Measurements from ENCODE around the gene PIEZO1. TPM values are rescaled to one million over a fixed set of nuclear protein-coding genes. Genes with fewer than 3 reads are reported as not detected.

PIEZO1 gene
- total and polyA plus RNA-seq, 2 donors (not counting 1 experiment from before 2014, with no cell fraction given), result 94.5 to 313 TPM

DNA sequence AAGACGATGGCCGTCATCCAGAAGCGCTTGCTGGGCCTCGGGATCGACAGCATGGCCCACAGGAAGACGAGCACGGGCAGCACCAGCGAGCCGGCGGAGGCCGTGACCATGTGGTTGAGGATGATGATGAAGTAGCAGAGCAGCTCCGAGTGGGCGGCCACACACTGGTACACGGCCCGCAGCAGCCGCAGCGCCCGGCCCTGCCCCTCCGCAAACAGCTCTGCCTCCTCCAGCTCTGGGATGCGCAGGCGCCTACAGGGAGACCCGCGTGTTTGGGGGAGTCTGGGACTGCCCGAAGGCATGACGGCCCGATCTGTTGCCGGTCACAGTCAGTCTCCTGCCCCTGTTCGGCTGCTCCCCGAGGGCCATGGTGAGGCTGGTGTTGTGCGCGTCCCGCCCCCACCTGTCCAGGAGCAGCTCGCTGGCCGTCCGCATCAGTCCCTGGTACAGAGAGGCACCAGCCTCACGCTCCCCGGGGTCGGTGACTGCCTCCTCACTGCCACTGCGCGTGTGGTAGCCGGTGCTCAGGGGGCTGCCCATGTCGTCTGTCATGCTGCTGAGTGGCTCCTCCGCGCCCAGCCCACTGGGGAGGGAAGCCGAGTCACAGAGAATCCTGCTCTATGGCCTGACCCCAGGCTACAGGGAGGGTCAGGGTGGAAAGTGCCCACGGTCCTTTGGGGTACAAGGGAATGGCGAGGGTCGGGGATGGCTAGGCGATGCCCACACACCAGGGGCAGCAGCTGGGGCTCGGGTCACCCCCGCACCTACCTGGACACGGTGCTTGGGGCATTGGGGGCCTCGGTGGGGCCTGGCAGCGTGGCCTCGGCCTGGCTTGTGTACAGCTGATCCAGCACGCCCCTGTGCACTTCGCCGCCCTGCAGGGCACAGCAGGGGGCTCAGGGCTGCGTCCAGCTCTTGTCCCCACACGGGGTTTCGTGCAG, 62.9 kb downstream of the PIEZO1 start:
- no peaks in the 10 kb centered on the region for H3K79me2 ChIP-seq (ENCODE audit: control insufficient read depth, insufficient read depth, low read length)
- H3K9ac ChIP-seq (ENCODE audit: insufficient read depth, low read length), result no peak overlapping the region
- no peak overlapping the region for H3K4me2 ChIP-seq (ENCODE audit: extremely low read depth, insufficient read depth, low read length)
- H3K27ac ChIP-seq (ENCODE audit: insufficient read depth, low read length), result no peak overlapping the region
- TF ChIP-seq EZH2 (IDR thresholded peaks at IDR 0.05; ENCODE audit: low read length, missing control alignments), result no peak
- TF ChIP-seq, protein P1, sequence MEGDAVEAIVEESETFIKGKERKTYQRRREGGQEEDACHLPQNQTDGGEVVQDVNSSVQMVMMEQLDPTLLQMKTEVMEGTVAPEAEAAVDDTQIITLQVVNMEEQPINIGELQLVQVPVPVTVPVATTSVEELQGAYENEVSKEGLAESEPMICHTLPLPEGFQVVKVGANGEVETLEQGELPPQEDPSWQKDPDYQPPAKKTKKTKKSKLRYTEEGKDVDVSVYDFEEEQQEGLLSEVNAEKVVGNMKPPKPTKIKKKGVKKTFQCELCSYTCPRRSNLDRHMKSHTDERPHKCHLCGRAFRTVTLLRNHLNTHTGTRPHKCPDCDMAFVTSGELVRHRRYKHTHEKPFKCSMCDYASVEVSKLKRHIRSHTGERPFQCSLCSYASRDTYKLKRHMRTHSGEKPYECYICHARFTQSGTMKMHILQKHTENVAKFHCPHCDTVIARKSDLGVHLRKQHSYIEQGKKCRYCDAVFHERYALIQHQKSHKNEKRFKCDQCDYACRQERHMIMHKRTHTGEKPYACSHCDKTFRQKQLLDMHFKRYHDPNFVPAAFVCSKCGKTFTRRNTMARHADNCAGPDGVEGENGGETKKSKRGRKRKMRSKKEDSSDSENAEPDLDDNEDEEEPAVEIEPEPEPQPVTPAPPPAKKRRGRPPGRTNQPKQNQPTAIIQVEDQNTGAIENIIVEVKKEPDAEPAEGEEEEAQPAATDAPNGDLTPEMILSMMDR (conservative IDR thresholded peaks at IDR 0.05 in 1 of 2, IDR thresholded peaks at IDR 0.05 in 1 of 2; ENCODE audit: low read depth in 1 of 2, low read length in 2 of 2), result no peak
- H3K4me1 ChIP-seq (ENCODE audit: control insufficient read depth, extremely low read depth, insufficient read depth, low read length), result no peaks in the 10 kb centered on the region
- H3K27me3 ChIP-seq (ENCODE audit: control insufficient read depth, insufficient read depth, low read length), result no peaks in the 10 kb centered on the region
- no peaks in the 10 kb centered on the region for H3K9me3 ChIP-seq (ENCODE audit: control insufficient read depth, insufficient read depth, low read depth, low read length)
- no peaks in the 10 kb centered on the region for H4K20me1 ChIP-seq (ENCODE audit: control insufficient read depth, extremely low read depth, insufficient read depth, low read length)
- no peak overlapping the region for H2AFZ ChIP-seq (ENCODE audit: low read length)
- no peak for DNase-seq (ENCODE audit: low read depth in 2 of 2)
- no peak overlapping the region for H3K4me3 ChIP-seq (replicated peaks in 1 of 4; ENCODE audit: control extremely low read depth in 1 of 4, insufficient read depth in 1 of 4, low read depth in 3 of 4, low read length in 4 of 4)
- H3K36me3 ChIP-seq (ENCODE audit: control insufficient read depth, insufficient read depth, low read length), result peaks cover 61% of the 10 kb centered on the region

DNA sequence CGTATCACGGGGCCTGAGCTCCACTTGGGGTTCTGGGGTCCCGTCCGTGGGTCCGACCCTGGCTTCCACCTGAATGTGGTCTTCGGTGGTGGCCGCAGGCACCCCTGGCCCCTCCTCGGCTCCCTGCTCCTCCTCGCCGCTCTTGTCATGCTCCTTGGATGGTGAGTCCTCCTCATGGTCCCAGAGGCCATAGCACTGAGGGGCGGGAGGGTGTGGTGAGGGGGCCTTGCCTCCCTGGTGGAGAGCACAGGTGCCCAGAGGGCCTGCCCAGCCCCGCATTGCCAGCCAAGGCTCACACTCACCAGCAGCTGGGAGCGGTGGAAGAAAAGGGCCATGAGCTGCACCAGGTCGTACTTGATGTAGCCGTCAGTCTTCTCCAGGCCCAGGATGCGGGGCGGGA, 63.8 kb downstream of the PIEZO1 start:
- H3K27ac ChIP-seq (ENCODE audit: insufficient read depth, low read length), result no peak overlapping the region
- H3K4me3 ChIP-seq (replicated peaks in 1 of 4; ENCODE audit: control extremely low read depth in 1 of 4, insufficient read depth in 1 of 4, low read depth in 3 of 4, low read length in 4 of 4), result no peak overlapping the region
- no peak overlapping the region for H2AFZ ChIP-seq (ENCODE audit: low read length)
- H3K9me3 ChIP-seq (ENCODE audit: control insufficient read depth, insufficient read depth, low read depth, low read length), result no peaks in the 10 kb centered on the region
- H3K9ac ChIP-seq (ENCODE audit: insufficient read depth, low read length), result no peak overlapping the region
- H3K27me3 ChIP-seq (ENCODE audit: control insufficient read depth, insufficient read depth, low read length), result no peaks in the 10 kb centered on the region
- no peak for DNase-seq (ENCODE audit: low read depth in 2 of 2)
- H4K20me1 ChIP-seq (ENCODE audit: control insufficient read depth, extremely low read depth, insufficient read depth, low read length), result no peaks in the 10 kb centered on the region
- H3K79me2 ChIP-seq (ENCODE audit: control insufficient read depth, insufficient read depth, low read length), result no peaks in the 10 kb centered on the region
- H3K4me1 ChIP-seq (ENCODE audit: control insufficient read depth, extremely low read depth, insufficient read depth, low read length), result no peaks in the 10 kb centered on the region
- H3K4me2 ChIP-seq (ENCODE audit: extremely low read depth, insufficient read depth, low read length), result no peak overlapping the region
- peaks cover 62% of the 10 kb centered on the region for H3K36me3 ChIP-seq (ENCODE audit: control insufficient read depth, insufficient read depth, low read length)
- TF ChIP-seq EZH2 (IDR thresholded peaks at IDR 0.05; ENCODE audit: low read length, missing control alignments), result no peak

DNA sequence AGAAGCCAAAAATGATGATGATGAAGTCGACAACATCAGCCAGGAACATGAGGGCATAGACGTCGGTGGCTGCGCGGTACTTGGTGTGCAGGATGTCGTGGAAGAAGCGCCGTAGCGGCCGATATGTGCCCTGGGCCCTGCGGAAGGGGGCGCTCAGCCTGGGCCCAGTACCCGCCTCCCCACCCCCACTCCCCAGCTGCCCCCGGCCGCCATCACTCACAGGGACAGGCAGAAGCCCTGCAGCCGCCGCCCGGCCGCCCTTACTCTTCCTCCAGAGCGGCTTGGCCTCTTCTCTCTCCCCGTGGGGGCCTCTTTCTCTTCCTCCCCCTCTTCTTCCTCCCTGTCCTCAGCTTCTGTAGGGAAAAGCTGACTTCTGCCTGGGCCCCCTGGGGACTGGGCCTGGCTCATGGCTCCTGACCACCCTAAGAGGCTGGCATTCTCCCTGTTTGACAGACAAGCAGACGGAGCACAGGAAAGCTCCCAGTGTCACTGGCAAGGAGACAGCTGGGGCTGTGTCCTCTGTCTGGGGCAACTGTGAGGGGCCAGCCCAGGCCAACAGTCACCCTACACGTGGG, 64.5 kb downstream of the PIEZO1 start:
- no peaks in the 10 kb centered on the region for H3K9me3 ChIP-seq (ENCODE audit: control insufficient read depth, insufficient read depth, low read depth, low read length)
- no peak overlapping the region for H2AFZ ChIP-seq (ENCODE audit: low read length)
- no peak overlapping the region for H3K4me3 ChIP-seq (replicated peaks in 1 of 4; ENCODE audit: control extremely low read depth in 1 of 4, insufficient read depth in 1 of 4, low read depth in 3 of 4, low read length in 4 of 4)
- no peaks in the 10 kb centered on the region for H3K27me3 ChIP-seq (ENCODE audit: control insufficient read depth, insufficient read depth, low read length)
- no peaks in the 10 kb centered on the region for H3K4me1 ChIP-seq (ENCODE audit: control insufficient read depth, extremely low read depth, insufficient read depth, low read length)
- no peak overlapping the region for H3K4me2 ChIP-seq (ENCODE audit: extremely low read depth, insufficient read depth, low read length)
- peaks cover 62% of the 10 kb centered on the region for H3K36me3 ChIP-seq (ENCODE audit: control insufficient read depth, insufficient read depth, low read length)
- H4K20me1 ChIP-seq (ENCODE audit: control insufficient read depth, extremely low read depth, insufficient read depth, low read length), result no peaks in the 10 kb centered on the region
- TF ChIP-seq, protein P1 (conservative IDR thresholded peaks at IDR 0.05 in 1 of 2, IDR thresholded peaks at IDR 0.05 in 1 of 2; ENCODE audit: low read depth in 1 of 2, low read length in 2 of 2), result no peak
- TF ChIP-seq EZH2 (IDR thresholded peaks at IDR 0.05; ENCODE audit: low read length, missing control alignments), result no peak
- no peak overlapping the region for H3K27ac ChIP-seq (ENCODE audit: insufficient read depth, low read length)
- no peak for DNase-seq (ENCODE audit: low read depth in 2 of 2)
- no peaks in the 10 kb centered on the region for H3K79me2 ChIP-seq (ENCODE audit: control insufficient read depth, insufficient read depth, low read length)
- no peak overlapping the region for H3K9ac ChIP-seq (ENCODE audit: insufficient read depth, low read length)

All from fibroblast of lung (primary cell).